GM20431 (cell line): ENCODE data around the gene SDCCAG8.

Source experiments
- in situ Hi-C: fragments of 300-500 bp; cut with MseI, MboI; formaldehyde crosslinking; loops from one replicate; pipeline ENCODE4 v1.15.0; 2020; ENCODE audit warnings: low sequenced_read_pairs; ENCODE audit not compliant: unreplicated experiment

SDCCAG8 gene

DNA sequence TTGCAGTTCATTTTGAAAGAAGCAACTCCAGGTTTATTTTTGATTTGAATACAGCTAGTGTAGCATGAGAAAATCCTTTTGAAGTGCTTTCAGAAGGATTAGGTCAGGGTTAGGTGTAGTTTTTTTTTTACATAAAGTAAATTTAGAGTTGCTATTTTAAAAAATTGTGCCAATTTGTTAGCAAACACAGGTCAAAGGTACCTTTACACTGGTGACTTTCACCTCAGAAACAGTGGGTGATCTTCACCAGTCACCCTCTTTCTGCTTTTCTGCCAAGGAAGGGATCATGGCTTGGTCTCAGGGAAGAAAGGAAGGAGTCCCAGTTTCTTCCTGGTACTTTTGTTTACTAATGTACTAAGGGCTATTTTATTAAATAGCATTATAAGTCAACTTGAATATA, 111.5 kb downstream of the SDCCAG8 start:
- in situ Hi-C loops: no loop called here

DNA sequence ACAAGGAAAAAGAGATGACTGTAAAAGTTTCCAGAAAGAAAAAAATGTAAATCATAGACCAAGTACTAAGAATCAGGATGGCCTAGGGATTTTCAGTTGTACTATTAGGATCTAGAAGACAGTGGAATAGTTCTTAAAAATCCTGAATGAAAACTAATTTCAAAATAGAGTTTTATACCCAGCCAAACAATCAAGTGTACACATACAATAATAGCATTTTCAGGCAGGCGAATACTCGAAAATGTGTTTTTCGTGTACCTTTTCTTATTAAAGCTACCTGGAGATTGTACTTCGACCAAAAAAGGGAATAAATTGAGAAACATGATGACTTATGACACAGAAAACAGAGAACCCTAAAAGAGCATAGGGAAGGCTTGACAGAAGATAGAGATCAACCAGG, 118.6 kb downstream of the SDCCAG8 start:
- in situ Hi-C loops: no loop called here

DNA sequence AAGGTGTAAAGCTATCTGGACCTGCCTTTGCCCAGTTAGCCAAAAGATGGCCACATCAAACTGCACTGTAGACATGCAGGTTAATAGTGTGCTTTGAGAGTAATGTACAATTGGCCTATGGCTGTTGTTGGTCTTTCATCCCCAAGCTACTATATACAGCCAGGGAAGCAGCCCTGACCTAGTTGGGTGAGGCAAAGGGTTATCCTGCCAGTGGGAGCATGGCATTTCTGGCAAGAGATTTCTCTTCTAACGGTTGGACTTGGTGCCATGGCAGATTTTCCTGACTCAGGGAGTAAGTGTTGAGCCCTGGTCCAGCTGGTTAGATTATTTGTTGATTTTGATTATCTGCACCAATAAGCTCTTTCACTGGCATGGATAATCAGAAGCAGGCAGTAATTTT, 119.8 kb downstream of the SDCCAG8 start:
- in situ Hi-C loops: no loop called here

DNA sequence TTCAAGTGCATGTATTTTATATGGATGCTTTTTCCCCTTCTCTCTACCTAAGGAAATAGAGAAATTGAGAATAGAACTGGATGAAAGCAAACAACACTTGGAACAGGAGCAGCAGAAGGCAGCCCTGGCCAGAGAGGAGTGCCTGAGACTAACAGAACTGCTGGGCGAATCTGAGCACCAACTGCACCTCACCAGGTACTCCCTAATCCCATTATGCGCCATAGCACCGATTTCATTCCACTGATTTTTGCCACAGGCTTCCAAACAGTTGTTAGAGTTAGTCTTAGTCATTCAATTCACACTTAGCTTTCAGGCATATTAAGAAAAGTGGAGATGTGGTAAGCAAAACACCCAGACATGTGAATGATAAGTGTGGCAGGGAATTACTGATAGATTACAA, 122.8 kb downstream of the SDCCAG8 start:
- in situ Hi-C loops: no loop called here

DNA sequence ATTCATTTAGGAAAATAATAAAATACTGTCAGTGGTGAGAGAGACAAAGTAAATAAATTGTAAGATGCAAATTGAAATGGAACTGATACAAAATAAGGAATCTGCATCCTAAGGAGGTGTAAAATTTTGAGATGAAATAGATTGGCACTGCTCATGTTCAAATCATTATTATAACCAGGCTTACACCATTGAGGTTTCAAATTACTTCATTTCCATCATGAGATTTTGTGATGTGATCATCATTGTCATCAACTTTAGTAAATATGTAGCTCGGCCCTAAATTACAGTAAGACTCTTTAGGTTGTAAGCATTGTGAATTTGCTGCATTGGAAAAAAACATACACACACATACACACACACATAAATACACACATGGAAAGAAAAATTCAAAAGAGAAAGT, 123.4 kb downstream of the SDCCAG8 start:
- in situ Hi-C loops: no loop called here

DNA sequence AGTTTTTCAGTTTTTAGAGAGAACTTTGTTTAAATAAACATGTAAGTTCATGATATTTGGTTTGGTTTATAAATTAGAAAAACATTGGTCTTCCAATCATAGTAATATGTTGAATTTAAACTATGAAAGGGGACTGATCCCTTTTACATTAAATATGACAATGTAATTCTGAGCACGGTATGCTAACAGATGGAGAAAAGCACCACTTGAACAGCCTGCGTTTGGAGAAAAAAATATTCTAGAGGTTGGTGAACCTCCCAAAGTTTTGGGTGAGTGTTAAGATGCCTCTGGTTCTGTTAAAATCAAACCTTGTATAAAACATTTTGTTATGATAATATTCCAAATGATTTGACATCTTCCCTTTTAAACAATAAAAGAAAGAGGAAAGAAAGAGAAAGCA, 123.9 kb downstream of the SDCCAG8 start:
- in situ Hi-C loops: no loop called here

DNA sequence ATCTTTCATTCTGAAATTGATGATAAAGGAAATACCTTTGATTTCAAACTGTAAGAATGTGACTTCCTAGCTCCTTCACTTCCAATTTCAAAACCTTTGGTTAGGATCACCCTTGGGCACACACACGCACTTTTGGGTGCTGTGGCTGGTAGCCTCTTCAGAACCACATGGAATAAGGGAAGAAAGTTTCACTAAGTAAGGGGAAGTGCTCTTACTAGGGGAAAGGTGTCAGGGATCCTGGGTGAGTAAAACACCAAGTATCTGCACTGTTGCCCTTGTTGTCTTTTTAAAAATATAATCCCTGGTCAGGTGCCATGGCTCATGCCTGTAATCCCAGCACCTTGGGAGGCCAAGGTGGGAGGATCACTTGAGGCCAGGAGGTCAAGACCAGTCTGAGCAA, 132.4 kb downstream of the SDCCAG8 start:
- in situ Hi-C loops: no loop called here

DNA sequence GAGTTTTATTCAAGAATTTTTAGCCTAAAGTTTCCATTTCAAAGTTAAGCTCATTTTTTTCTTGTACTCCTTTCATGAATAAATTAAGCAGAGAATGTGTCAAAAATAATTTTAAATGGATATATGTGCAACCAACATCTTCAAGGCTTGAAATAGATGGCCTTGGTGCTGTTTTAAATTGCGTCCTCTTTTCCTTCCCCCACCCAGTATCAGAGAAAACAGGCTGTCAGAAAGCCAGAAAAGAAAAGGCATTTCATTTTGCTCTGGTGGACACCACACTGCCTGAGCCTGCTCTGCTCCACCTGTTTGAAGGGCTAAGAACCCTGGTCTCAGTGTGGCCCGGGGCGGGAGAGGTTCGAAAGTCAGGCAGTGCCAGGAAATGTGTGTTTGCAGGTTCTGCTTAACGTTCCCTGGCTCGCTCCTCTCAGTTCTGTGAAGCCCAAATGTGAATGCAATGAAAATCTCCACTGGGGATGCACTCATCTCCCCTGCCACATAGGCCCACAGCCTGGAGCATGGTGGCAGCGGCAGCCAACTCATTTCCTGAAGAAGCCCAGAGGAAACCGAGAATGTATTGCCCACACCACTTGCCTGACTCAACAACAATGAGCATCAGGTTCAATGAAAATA, 134.4 kb downstream of the SDCCAG8 start:
- in situ Hi-C loops: no loop called here

DNA sequence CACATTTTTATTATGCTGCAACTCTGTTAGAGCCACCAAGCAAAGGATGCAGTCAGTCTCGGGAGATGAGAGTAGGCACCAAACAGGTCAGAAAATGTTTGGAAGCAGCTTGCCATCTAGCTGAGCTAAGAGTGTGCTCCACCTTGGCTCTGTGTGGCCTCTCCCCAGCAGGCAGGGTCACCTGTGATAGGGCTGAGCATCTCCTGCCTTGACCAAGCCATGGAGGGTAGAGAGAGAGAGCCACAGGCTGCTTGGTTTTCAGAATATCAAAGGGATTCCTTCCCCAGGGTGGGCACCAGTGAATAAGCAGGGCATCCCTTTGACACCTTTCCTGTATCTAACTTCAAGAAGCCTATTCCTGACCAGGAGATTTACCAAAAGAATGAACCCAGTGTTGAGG, 135.5 kb downstream of the SDCCAG8 start:
- in situ Hi-C loops: no loop called here

DNA sequence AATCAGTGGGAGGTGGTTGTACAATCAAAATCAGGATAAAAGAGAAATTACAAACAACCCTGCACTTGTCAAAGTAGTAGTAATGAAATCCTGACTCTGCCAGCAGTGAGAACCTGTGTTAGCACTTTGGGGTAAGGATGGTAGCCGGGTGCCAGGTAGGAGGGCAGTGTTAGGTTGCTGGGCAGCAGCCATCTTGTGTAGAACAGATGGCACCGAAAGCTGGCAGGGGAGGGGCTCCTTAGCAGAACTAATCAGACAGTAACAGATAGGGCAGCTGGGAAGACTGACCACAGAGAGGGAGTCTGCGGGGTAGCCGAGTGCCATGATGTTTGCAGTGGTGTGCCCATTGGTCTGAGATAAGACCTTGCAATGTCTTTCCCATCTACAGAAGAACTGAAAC, 137.3 kb downstream of the SDCCAG8 start:
- in situ Hi-C loops: no loop called here

DNA sequence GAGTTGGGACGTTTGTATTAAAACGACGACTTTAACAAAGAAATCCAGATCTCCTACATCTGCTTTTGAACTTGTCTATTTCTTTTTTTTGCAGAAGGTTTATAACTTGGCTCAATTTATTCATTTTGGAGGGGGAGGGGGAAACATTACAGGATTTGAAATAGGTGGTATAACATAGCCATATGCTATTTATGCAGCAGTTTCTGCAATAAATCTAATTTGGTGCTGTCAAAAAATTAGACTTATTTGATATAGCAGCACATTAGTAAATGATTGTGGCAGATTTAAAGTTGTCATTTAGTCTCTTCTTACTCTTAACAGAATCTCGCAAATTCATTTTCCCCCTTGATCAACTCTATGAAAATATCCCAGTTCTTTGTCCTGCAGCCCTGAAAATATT, 138.2 kb downstream of the SDCCAG8 start:
- in situ Hi-C loops: no loop called here

DNA sequence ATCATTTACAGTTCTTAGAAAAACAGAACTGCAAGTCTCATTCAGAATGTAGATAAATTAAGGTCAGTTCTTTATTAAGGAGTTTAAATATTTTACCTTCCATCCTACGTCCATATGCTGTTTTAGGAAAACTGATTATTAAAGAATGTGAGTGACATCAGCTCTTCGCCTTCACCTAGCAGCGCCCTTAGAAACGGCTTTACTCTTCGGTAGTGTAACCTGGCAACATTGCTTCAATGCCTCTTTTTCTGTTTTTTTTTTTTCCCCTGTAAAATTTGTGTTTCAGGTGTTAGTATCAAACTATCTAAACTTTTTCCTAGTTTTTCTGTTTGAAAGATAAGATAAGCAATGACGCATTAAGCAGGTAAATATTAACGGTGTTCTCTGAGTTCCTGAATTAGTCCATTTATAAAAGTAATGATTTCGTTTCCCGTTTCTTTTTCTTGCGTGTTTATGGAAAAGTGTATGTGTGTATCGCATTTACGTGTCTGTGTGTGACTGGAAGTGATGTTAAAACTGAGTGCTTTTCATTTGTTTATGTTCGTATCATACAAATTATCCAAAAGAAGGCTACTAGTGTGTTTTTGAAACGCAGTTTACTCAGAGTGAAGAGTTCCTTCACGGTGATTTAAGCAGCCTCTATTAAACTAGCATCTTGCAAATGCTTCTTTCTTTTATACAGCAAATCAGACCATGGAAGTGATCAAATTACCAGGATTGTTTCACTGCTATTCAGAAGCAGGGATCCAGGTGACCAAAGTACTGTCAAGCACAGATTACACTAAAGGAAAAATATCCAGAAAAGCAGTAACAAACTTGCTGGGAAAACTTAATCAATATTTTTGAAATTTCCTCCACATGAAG, 139.0 kb downstream of the SDCCAG8 start:
- in situ Hi-C loops: no loop called here

DNA sequence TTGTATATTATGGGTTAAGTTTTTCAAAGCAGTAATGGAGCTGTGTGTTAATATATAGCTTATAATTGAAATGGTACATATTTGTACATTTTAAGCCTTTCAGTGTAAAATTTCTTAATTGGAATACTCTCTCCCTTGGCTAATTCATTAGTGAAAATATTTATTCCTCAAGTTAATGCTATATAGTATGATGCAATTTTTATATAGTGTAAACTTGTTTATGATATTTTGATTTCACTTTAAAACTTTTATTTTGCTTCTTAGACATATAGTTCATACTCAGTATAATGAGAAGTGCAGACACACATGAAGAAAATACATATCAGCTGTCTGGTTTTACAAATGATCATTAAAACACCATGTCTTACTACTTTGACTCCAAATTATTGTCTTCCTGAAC, 140.6 kb downstream of the SDCCAG8 start:
- in situ Hi-C loops: no loop called here

DNA sequence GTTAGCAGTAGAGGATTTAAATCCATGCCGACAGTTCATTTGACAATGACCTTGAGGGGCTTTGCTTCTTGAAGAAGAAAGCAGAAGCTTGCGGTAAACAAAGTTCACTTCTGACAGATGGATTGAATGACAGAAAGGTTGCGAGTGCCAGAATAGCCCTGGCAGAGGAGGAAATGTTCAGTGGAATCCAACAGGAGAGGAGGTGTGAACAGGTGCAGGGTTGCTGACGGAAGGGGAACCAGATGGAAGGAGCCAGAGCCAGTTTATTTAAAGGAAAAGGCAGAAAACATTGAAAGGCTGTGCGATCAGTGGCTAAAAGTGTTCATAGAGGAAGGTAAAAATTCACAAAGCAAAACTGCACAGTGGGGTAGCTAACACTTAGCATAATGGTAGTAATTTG, 141.0 kb downstream of the SDCCAG8 start:
- in situ Hi-C loops: no loop called here

DNA sequence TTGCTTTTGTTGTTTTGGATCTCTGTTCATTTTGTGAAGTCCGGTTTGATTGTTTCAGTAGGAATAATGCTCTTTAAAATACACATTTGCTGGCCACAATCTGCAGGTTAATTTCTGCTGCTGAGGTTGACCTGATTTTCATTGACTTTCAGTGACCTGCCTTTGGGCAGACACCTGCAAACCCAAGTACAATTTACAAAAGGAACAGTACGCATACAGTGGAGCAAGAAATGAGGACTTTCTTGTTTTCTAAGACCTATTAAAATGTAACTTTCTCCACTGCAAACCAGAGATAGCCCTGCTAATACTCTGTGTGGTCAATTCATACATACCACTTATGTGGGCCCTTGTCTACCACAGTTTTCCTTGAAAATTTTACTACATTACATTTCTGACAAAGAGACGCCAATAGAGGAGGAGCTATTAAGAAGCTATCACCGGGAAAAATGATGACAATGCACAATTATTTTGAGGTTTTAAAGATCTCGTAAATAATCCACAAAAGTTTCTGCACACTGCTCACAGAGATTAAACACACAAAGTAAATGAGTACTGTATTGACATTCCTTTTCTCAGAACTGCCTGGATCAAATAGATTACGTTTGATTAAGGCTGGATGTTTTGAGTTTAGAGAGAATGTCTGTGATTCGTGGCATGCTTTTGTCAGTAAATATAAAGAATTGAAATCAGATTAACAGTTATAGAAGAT, 141.9 kb downstream of the SDCCAG8 start:
- in situ Hi-C loops: no loop called here

DNA sequence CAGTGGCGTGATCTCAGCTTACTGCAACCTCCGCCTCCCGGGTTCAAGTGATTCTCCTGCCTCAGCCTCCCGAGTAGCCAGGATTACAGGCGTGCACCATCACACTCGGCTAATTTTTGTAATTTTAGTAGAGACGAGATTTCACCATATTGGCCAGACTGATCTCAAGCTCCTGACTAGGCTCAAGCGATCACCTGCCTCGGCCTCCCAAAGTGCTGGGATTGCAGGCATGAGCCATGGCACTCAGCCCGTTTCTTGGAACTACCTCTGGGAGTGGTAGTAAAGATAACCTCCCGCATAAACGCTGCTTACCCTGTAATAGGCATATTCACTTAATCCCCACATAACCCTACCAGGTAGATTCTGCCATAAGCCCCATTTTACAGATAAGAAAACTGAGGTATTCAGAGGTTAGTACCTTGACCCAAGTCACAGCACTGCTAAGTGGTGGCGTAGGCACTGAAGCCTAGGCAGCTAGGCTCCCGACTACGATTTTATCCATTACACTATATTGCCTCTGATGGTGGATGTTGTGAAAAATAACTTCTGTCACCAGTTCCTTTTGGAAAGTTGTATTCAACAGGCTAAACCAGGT, 143.8 kb downstream of the SDCCAG8 start:
- in situ Hi-C loops: no loop called here

DNA sequence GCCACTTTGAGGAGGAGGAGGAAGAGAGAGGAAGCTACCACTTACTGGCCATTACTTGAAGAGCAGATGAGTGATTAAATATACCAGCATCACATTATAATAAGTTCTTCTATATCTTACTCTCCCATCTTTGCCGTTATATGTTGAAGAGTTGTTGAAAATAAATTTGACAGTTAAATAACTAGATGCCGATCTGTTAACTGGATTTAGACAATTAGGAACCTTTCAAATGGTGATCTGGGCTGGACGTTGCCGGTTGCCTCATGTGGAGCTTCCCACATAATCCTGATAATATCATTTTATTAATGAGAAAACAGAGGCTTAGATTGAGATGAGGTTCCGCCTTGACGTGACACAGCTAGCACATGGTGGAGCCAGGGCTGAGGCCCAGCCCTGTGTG, 147.0 kb downstream of the SDCCAG8 start:
- in situ Hi-C loops: no loop called here

DNA sequence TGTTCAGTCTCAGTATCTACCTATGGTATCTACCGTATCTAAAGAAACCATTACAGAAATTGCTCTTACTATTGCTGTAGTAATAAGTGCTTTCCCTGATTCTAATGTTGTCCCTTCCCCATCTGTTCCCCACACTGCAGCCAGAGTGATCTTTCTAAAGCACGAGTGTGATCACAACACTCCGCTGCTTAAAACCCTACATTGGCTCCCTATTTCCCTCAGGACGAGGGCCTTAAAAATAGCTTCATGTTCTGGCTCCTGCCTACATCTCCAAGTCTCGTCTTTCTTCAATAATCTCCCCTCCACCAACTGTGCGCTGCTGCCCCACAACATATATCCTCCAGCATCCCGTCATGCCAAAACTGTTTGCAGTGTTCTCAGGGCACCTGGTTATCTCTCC, 150.6 kb downstream of the SDCCAG8 start:
- in situ Hi-C loops: no loop called here

DNA sequence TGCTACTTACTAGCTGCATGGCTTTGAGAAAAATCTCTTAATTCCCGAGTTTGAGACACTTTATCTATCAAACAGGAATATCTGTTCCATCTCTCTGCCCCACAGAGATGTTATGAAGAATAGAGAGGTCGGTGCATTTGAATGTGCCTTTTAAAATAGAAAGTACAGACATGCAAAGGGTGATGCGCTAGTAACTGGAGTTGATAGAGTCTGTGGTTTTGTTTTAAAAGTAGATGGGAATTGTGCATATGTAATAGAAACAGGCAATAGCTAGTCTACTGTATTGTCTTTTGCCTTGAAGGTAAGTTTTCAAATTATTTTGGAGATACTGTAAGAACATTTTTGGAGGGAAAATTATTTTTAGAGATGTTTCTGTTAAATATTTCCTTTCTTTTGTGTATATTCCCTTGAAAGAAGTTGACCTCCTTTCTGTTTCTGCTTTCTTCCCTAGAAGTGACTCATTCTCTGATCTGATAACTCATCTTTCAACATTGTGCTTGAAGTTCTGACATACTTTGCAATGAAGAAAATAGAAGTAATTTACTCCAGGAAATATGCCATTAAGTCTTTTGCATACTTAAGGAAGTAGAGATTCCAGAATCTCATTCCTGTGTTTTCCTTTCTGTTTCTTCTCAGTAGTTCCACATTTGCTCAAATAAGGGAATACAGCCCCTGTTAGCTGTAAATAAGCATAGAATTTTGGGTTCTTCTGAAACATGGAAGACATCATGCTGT, 151.6 kb downstream of the SDCCAG8 start:
- in situ Hi-C loops: no loop called here

DNA sequence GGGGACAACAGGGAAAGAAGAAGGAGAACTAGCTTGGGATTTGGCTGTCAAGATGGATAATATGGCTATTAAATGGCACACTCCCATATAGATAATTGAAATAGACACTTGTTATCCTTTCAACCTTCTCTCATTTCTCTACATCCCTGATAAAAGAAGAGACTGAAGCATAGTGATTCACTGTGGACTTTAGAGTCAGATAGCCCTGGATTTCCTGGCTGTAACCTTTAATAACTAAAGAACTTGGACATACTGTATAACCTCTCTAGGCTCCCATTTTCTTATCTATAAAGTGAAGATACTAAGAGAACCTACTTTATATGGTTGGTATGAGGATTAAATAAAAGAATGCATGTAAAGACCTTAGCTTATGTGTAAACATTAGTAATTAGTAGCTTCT, 152.6 kb downstream of the SDCCAG8 start:
- in situ Hi-C loops: no loop called here
